ENCODE results near the gene RHOA. TPM values are rescaled to one million over a fixed set of nuclear protein-coding genes. Genes with fewer than 3 reads are reported as not detected.
"Not testable (repeated sequence)": the region's sequence is repeated elsewhere in the genome, so short reads cannot be mapped to it uniquely, and the experiment has no call there.

Gene RHOA
- polyA plus RNA-seq, 3 donors from 2014 or later = 863 to 1,056 (median 891) TPM

- H3K4me1 Mint-ChIP-seq = peaks cover 71 to 84% of the 10 kb centered on the region in 2 donors
- peak overlapping the region; percentile 3 to 85 (median 72) for H3K27ac Mint-ChIP-seq
These were observed 6.2 kb downstream of the RHOA start for GRCh38 chr3:49405570-49405969.

GRCh38 chr3:49403891-49404290 lies 7.9 kb downstream of the RHOA start:
- Mint-ChIP-seq H3K36me3 (no peaks in the 10 kb centered on the region), H3K9me3 (no peaks in the 10 kb centered on the region), H3K27me3 (ENCODE audit: low read depth in 3 of 3) (peaks cover 0 to 5% (median 2%) of the 10 kb centered on the region in 3 donors), H3K27ac (peak overlapping the region in 3 of 6 donors; percentile 16 to 62 (median 51)), H3K4me3 (peak overlapping the region in 1 of 5 donors; percentile 18), H3K4me1 (peaks cover 74 to 86% of the 10 kb centered on the region in 2 donors)
- no peak for DNase-seq

More at GRCh38 chr3:49405570-49405969, 6.2 kb downstream of the RHOA start:
- DNase-seq; H3K36me3 Mint-ChIP-seq; H3K27me3 Mint-ChIP-seq (ENCODE audit: low read depth in 3 of 3); H3K9me3 Mint-ChIP-seq: not testable (repeated sequence)
- peak overlapping the region in 3 of 5 donors; percentile 21 to 53 (median 22) for H3K4me3 Mint-ChIP-seq

- Mint-ChIP-seq H3K27me3 (ENCODE audit: low read depth in 3 of 3) (peaks cover 0 to 5% (median 0%) of the 10 kb centered on the region in 3 donors), H3K4me1 (peaks cover 74 to 84% of the 10 kb centered on the region in 2 donors), H3K36me3 (no peaks in the 10 kb centered on the region), H3K4me3 (no peak overlapping the region), H3K27ac (peak overlapping the region in 1 of 6 donors; percentile 28), H3K9me3 (no peaks in the 10 kb centered on the region)
- no peak for DNase-seq
These were observed 10.0 kb downstream of the RHOA start for GRCh38 chr3:49401766-49402165.

GRCh38 chr3:49399461-49399860 lies 12.3 kb downstream of the RHOA start:
- DNase-seq = no peak
- peaks cover 0 to 7% (median 3%) of the 10 kb centered on the region in 3 donors for H3K36me3 Mint-ChIP-seq
- no peaks in the 10 kb centered on the region for H3K9me3 Mint-ChIP-seq
- peak overlapping the region in 5 of 6 donors; percentile 40 to 77 (median 61) for H3K27ac Mint-ChIP-seq
- H3K4me1 Mint-ChIP-seq = peaks cover 80 to 89% of the 10 kb centered on the region in 2 donors
- peak overlapping the region in 3 of 5 donors; percentile 33 to 44 (median 39) for H3K4me3 Mint-ChIP-seq
- peaks cover 0 to 10% (median 0%) of the 10 kb centered on the region in 3 donors for H3K27me3 Mint-ChIP-seq (ENCODE audit: low read depth in 3 of 3)

- peaks cover 0 to 7% (median 3%) of the 10 kb centered on the region in 3 donors for H3K36me3 Mint-ChIP-seq
- H3K9me3 Mint-ChIP-seq = no peaks in the 10 kb centered on the region
- H3K4me3 Mint-ChIP-seq = peak overlapping the region in 2 of 5 donors; percentile 26 to 49
- peaks cover 0 to 10% (median 2%) of the 10 kb centered on the region in 3 donors for H3K27me3 Mint-ChIP-seq (ENCODE audit: low read depth in 3 of 3)
- H3K4me1 Mint-ChIP-seq = peaks cover 80 to 90% of the 10 kb centered on the region in 2 donors
- no peak for DNase-seq
- peak overlapping the region; percentile 0 to 71 (median 62) for H3K27ac Mint-ChIP-seq
These were observed 14.3 kb downstream of the RHOA start for GRCh38 chr3:49397470-49397869.

GRCh38 chr3:49391310-49391709 lies 20.5 kb downstream of the RHOA start:
- Mint-ChIP-seq H3K4me1 (peaks cover 69 to 71% of the 10 kb centered on the region in 2 donors), H3K27ac (peak overlapping the region in 2 of 6 donors; percentile 40 to 50)
- DNase-seq; H3K36me3 Mint-ChIP-seq; H3K27me3 Mint-ChIP-seq (ENCODE audit: low read depth in 3 of 3); H3K9me3 Mint-ChIP-seq; H3K4me3 Mint-ChIP-seq: not testable (repeated sequence)

- H3K4me3 Mint-ChIP-seq = no peak overlapping the region
- H3K9me3 Mint-ChIP-seq = no peaks in the 10 kb centered on the region
- H3K4me1 Mint-ChIP-seq = peaks cover 69 to 71% of the 10 kb centered on the region in 2 donors
- H3K27me3 Mint-ChIP-seq (ENCODE audit: low read depth in 3 of 3) = peaks cover 0 to 2% (median 1%) of the 10 kb centered on the region in 3 donors
- H3K36me3 Mint-ChIP-seq = no peaks in the 10 kb centered on the region
- H3K27ac Mint-ChIP-seq = peak overlapping the region in 1 of 6 donors; percentile 28
- no peak for DNase-seq
These were observed 22.5 kb downstream of the RHOA start for GRCh38 chr3:49389297-49389696.

- H3K4me3 Mint-ChIP-seq = peak overlapping the region in 2 of 5 donors; percentile 32 to 36
- no peaks in the 10 kb centered on the region for H3K9me3 Mint-ChIP-seq
- H3K4me1 Mint-ChIP-seq = peaks cover 73 to 75% of the 10 kb centered on the region in 2 donors
- no peak for DNase-seq
- H3K36me3 Mint-ChIP-seq = no peaks in the 10 kb centered on the region
- H3K27me3 Mint-ChIP-seq (ENCODE audit: low read depth in 3 of 3) = peaks cover 0 to 2% (median 1%) of the 10 kb centered on the region in 3 donors
- peak overlapping the region; percentile 43 to 84 (median 68) for H3K27ac Mint-ChIP-seq
These were observed 23.4 kb downstream of the RHOA start for GRCh38 chr3:49388289-49388820.

GRCh38 chr3:49387721-49388120 lies 24.1 kb downstream of the RHOA start:
- H3K9me3 Mint-ChIP-seq = no peaks in the 10 kb centered on the region
- H3K27me3 Mint-ChIP-seq (ENCODE audit: low read depth in 3 of 3) = peaks cover 0 to 1% (median 0%) of the 10 kb centered on the region in 3 donors
- peak overlapping the region; percentile 63 to 90 (median 80) for H3K27ac Mint-ChIP-seq
- H3K4me3 Mint-ChIP-seq = peak overlapping the region in 4 of 5 donors; percentile 10 to 65 (median 26)
- DNase-seq = no peak
- H3K4me1 Mint-ChIP-seq = peaks cover 74 to 75% of the 10 kb centered on the region in 2 donors
- no peaks in the 10 kb centered on the region for H3K36me3 Mint-ChIP-seq

- Mint-ChIP-seq H3K4me1 (peaks cover 73 to 75% of the 10 kb centered on the region in 2 donors), H3K9me3 (no peaks in the 10 kb centered on the region), H3K36me3 (no peaks in the 10 kb centered on the region), H3K4me3 (peak overlapping the region; percentile 9 to 66 (median 49)), H3K27me3 (ENCODE audit: low read depth in 3 of 3) (peaks cover 0 to 1% (median 0%) of the 10 kb centered on the region in 3 donors), H3K27ac (peak overlapping the region; percentile 62 to 88 (median 74))
- DNase-seq = no peak
These were observed 25.6 kb downstream of the RHOA start for GRCh38 chr3:49386056-49386756.

- Mint-ChIP-seq H3K9me3 (no peaks in the 10 kb centered on the region), H3K4me1 (peaks cover 70 to 76% of the 10 kb centered on the region in 2 donors), H3K36me3 (no peaks in the 10 kb centered on the region), H3K27me3 (ENCODE audit: low read depth in 3 of 3) (peaks cover 0 to 1% (median 0%) of the 10 kb centered on the region in 3 donors), H3K4me3 (peak overlapping the region in 4 of 5 donors; percentile 27 to 42 (median 31)), H3K27ac (peak overlapping the region in 5 of 6 donors; percentile 35 to 88 (median 65))
- DNase-seq = no peak
These were observed 26.2 kb downstream of the RHOA start for GRCh38 chr3:49385617-49386016.

- H3K27ac Mint-ChIP-seq = peak overlapping the region; percentile 40 to 75 (median 66)
- no peaks in the 10 kb centered on the region for H3K36me3 Mint-ChIP-seq
- DNase-seq = no peak
- peak overlapping the region in 4 of 5 donors; percentile 10 to 43 (median 20) for H3K4me3 Mint-ChIP-seq
- peaks cover 73 to 81% of the 10 kb centered on the region in 2 donors for H3K4me1 Mint-ChIP-seq
- no peaks in the 10 kb centered on the region for H3K9me3 Mint-ChIP-seq
- peaks cover 0 to 1% (median 0%) of the 10 kb centered on the region in 3 donors for H3K27me3 Mint-ChIP-seq (ENCODE audit: low read depth in 3 of 3)
These were observed 28.4 kb downstream of the RHOA start for GRCh38 chr3:49383387-49383786.

- peak overlapping the region in 5 of 6 donors; percentile 19 to 84 (median 50) for H3K27ac Mint-ChIP-seq
- no peak for DNase-seq
- peaks cover 0 to 6% (median 0%) of the 10 kb centered on the region in 3 donors for H3K36me3 Mint-ChIP-seq
- no peaks in the 10 kb centered on the region for H3K9me3 Mint-ChIP-seq
- H3K4me3 Mint-ChIP-seq = peak overlapping the region in 2 of 5 donors; percentile 28 to 67
- peaks cover 57 to 67% of the 10 kb centered on the region in 2 donors for H3K4me1 Mint-ChIP-seq
- peaks cover 0 to 2% (median 0%) of the 10 kb centered on the region in 3 donors for H3K27me3 Mint-ChIP-seq (ENCODE audit: low read depth in 3 of 3)
These were observed 33.4 kb downstream of the RHOA start for GRCh38 chr3:49378249-49378895.
